H1 (cell line): ENCODE data around the gene ARPP21. TPM values are rescaled to one million over a fixed set of nuclear protein-coding genes. Genes with fewer than 3 reads are reported as not detected.

ENCODE experiments used
- CTCF ChIA-PET: fragments of 300-600 bp; sonication (Branson Sonifier 250); formaldehyde crosslinking; loops from one replicate; lab custom pipeline; 2021; ENCODE audit not compliant: partially characterized antibody; lab: Charles Lee
- POLR2A ChIA-PET: fragments of 300-600 bp; sonication (Branson Sonifier 250); formaldehyde crosslinking; loops from one replicate; lab custom pipeline; 2021; ENCODE audit warnings: inconsistent platforms; ENCODE audit not compliant: partially characterized antibody; lab: Charles Lee
- DNase-seq, 2 experiments: peaks; one replicate each; pipeline versions ENCODE4 v3.0.0 to v3.0.0-alpha.2; 2010 to 2022; ENCODE audit warnings: low spot score in 2 of 2, low read depth in 1 of 2, mixed read lengths in 1 of 2
- FAIRE-seq: peaks from 2 replicates; lab custom pipeline; 2011; peaks lifted over from hg19 to GRCh38; lab: Jason Lieb, UNC
- H2AFZ ChIP-seq: 2 replicates; pipeline ENCODE4 v1.8.1; 2012; ENCODE audit warnings: low read length, inconsistent platforms
- H2AK5ac ChIP-seq: 2 replicates; pipeline ENCODE4 v1.6.1; 2013; ENCODE audit warnings: low read depth, low read length
- H2BK120ac ChIP-seq: replicated peaks from 2 replicates; pipeline ENCODE3; 2013; ENCODE audit warnings: low read depth, low read length, inconsistent platforms
- H2BK12ac ChIP-seq: 2 replicates; pipeline ENCODE4 v1.6.1; 2013; ENCODE audit warnings: low read depth, low read length
- H2BK15ac ChIP-seq: 2 replicates; pipeline ENCODE4 v1.6.1; 2013; ENCODE audit warnings: low read length
- H2BK20ac ChIP-seq: 2 replicates; pipeline ENCODE4 v1.6.1; 2013; ENCODE audit warnings: low read length
- H2BK5ac ChIP-seq: 2 replicates; pipeline ENCODE4 v1.6.1; 2013; ENCODE audit warnings: low read depth, low read length
- H3K14ac ChIP-seq: 2 replicates; pipeline ENCODE4 v1.6.1; 2013; ENCODE audit warnings: inconsistent platforms; ENCODE audit not compliant: insufficient read length
- H3K18ac ChIP-seq: 2 replicates; pipeline ENCODE4 v1.6.1; 2013; ENCODE audit warnings: low read length; ENCODE audit errors: extremely low read depth
- H3K23ac ChIP-seq: 2 replicates; pipeline ENCODE4 v1.6.1; 2013; ENCODE audit warnings: inconsistent platforms; ENCODE audit not compliant: insufficient read length
- H3K23me2 ChIP-seq: 2 replicates; pipeline ENCODE4 v1.6.1; 2013; ENCODE audit warnings: low read depth, low read length
- H3K27ac ChIP-seq: 2 replicates; pipeline ENCODE4 v1.6.1; 2011; ENCODE audit warnings: low read depth, low read length, inconsistent platforms
- H3K27me3 ChIP-seq, 4 experiments: replicated peaks in 1 of 4; 1 replicate in 1 of 4; 2 replicates in 3 of 4; pipeline versions ENCODE4 v1.6.1 to v1.8.1; 2011 to 2013; ENCODE audit warnings: low read length in 3 of 4, mild to moderate bottlenecking in 3 of 4, inconsistent platforms in 2 of 4, mixed read lengths in 2 of 4, moderate library complexity in 1 of 4; ENCODE audit not compliant: control insufficient read depth in 3 of 4, insufficient read depth in 3 of 4; ENCODE audit errors: extremely low read depth in 1 of 4
- H3K36me3 ChIP-seq, 4 experiments: 2 replicates each; pipeline versions ENCODE4 v1.6.1 to v1.8.1; 2011 to 2013; ENCODE audit warnings: mild to moderate bottlenecking in 4 of 4, low read length in 3 of 4, moderate library complexity in 2 of 4, control low read depth in 1 of 4, inconsistent platforms in 1 of 4; ENCODE audit not compliant: insufficient read depth in 4 of 4, control insufficient read depth in 2 of 4
- H3K4ac ChIP-seq: replicated peaks from 2 replicates; pipeline ENCODE3; 2013; ENCODE audit warnings: low read length, low read depth, mixed read lengths, inconsistent platforms; ENCODE audit not compliant: insufficient read length
- H3K4me1 ChIP-seq, 4 experiments: replicated peaks in 1 of 4; 1 replicate in 1 of 4; 2 replicates in 3 of 4; pipeline versions ENCODE4 v1.6.1 to v1.8.1; 2011 to 2013; ENCODE audit warnings: low read length in 3 of 4, inconsistent platforms in 2 of 4, mixed read lengths in 1 of 4; ENCODE audit not compliant: insufficient read depth in 4 of 4, control insufficient read depth in 3 of 4
- H3K4me2 ChIP-seq, 2 experiments: 2 replicates each; pipeline versions ENCODE4 v1.6.1 to v1.8.1; 2011 to 2013; ENCODE audit warnings: low read depth in 2 of 2, low read length in 2 of 2, control low read depth in 1 of 2, inconsistent platforms in 1 of 2, mild to moderate bottlenecking in 1 of 2; ENCODE audit not compliant: insufficient read depth in 1 of 2
- H3K4me3 ChIP-seq, 4 experiments: fragments of 200-600, 300-600 bp in 1 of 4; sonication (generic), shearing (Covaris generic), sonication (Bioruptor Twin) in 1 of 4; 2 replicates each; pipeline versions ENCODE4 v1.5.1 to v1.8.1; 2011 to 2016; ENCODE audit warnings: low read length in 4 of 4, low read depth in 3 of 4, control low read depth in 2 of 4, inconsistent platforms in 2 of 4, mild to moderate bottlenecking in 2 of 4, mixed read lengths in 1 of 4, moderate library complexity in 1 of 4; ENCODE audit not compliant: insufficient read depth in 2 of 4; ENCODE audit errors: extremely low read depth in 1 of 4
- H3K56ac ChIP-seq: replicated peaks from 2 replicates; pipeline ENCODE3; 2013; ENCODE audit warnings: low read depth, mild to moderate bottlenecking, mixed read lengths, low read length, inconsistent platforms; ENCODE audit not compliant: insufficient read length
- H3K79me1 ChIP-seq: 2 replicates; pipeline ENCODE4 v1.6.1; 2013; ENCODE audit warnings: low read depth, low read length, control low read depth
- H3K79me2 ChIP-seq, 2 experiments: 2 replicates each; pipeline versions ENCODE4 v1.6.1 to v1.8.1; 2012 to 2013; ENCODE audit warnings: low read length in 2 of 2, mild to moderate bottlenecking in 2 of 2, inconsistent platforms in 1 of 2; ENCODE audit not compliant: insufficient read depth in 2 of 2, control insufficient read depth in 1 of 2
- H3K9ac ChIP-seq, 4 experiments: replicated peaks in 1 of 4; 1 replicate in 1 of 4; 2 replicates in 3 of 4; pipeline versions ENCODE4 v1.6.1 to v1.8.1; 2011 to 2013; ENCODE audit warnings: low read depth in 3 of 4, low read length in 3 of 4, control low read depth in 2 of 4, mild to moderate bottlenecking in 2 of 4, moderate library complexity in 2 of 4, inconsistent platforms in 1 of 4; ENCODE audit errors: extremely low read depth in 1 of 4
- H3K9me3 ChIP-seq, 2 experiments: 2 replicates each; pipeline versions ENCODE4 v1.6.1 to v1.8.1; 2012 to 2013; ENCODE audit warnings: mild to moderate bottlenecking in 2 of 2, moderate library complexity in 2 of 2, control low read depth in 1 of 2, inconsistent platforms in 1 of 2, low read depth in 1 of 2, low read length in 1 of 2, mixed read lengths in 1 of 2; ENCODE audit not compliant: insufficient read depth in 2 of 2
- H4K20me1 ChIP-seq, 2 experiments: replicated peaks in 1 of 2; 2 replicates each; pipeline versions ENCODE3 to v1.8.1; 2011 to 2013; ENCODE audit warnings: inconsistent platforms in 2 of 2, low read length in 2 of 2, mild to moderate bottlenecking in 1 of 2; ENCODE audit not compliant: insufficient read depth in 2 of 2, control insufficient read depth in 1 of 2
- H4K5ac ChIP-seq: 2 replicates; pipeline ENCODE4 v1.6.1; 2013; ENCODE audit warnings: low read length, low read depth, mixed read lengths, inconsistent platforms; ENCODE audit not compliant: insufficient read length
- H4K8ac ChIP-seq: 2 replicates; pipeline ENCODE4 v1.8.0; 2013; ENCODE audit warnings: mild to moderate bottlenecking, moderate library complexity, low read length, inconsistent platforms; ENCODE audit not compliant: insufficient read depth; ENCODE audit errors: extremely low read depth
- H4K91ac ChIP-seq: replicated peaks from 2 replicates; pipeline ENCODE3; 2013; ENCODE audit warnings: low read length, mixed read lengths, inconsistent platforms; ENCODE audit not compliant: insufficient read length
- BCL11A ChIP-seq, 2 experiments: IDR thresholded peaks; one replicate each; pipeline ENCODE4 v1.6.1; 2011; ENCODE audit warnings: low read depth in 2 of 2, low read length in 2 of 2, mild to moderate bottlenecking in 2 of 2
- CBX5 ChIP-seq: fragments of 300-800, 300-1000 bp; sonication (generic); IDR thresholded peaks from 2 replicates; pipeline ENCODE4 v1.7.1; 2016; ENCODE audit warnings: antibody characterized with exemption, low read length, low read depth
- CHD1 ChIP-seq: IDR thresholded peaks from 2 replicates; pipeline ENCODE4 v1.6.1; 2012; ENCODE audit warnings: low read depth, low read length, improper control_type of control experiment
- CREB1 ChIP-seq: IDR thresholded peaks from 2 replicates; pipeline ENCODE4 v1.6.1; 2012; ENCODE audit warnings: inconsistent platforms
- EGR1 ChIP-seq: IDR thresholded peaks from 2 replicates; pipeline ENCODE4 v1.6.1; 2011; ENCODE audit warnings: low read depth, low read length, borderline replicate concordance
- EP300 ChIP-seq, 2 experiments: IDR thresholded peaks; 1 replicate in 1 of 2; 2 replicates in 1 of 2; pipeline ENCODE4 v1.6.1; 2011 to 2012; ENCODE audit warnings: low read depth in 2 of 2, low read length in 2 of 2, mild to moderate bottlenecking in 2 of 2, borderline replicate concordance in 1 of 2, inconsistent platforms in 1 of 2, moderate library complexity in 1 of 2
- KDM5A ChIP-seq: fragments of 200-600 bp; IDR thresholded peaks from 2 replicates; pipeline ENCODE4 v1.7.1; 2012; ENCODE audit warnings: mild to moderate bottlenecking, low read length, inconsistent platforms, mixed read lengths
- MAX ChIP-seq: IDR thresholded peaks from 2 replicates; pipeline ENCODE4 v1.6.1; 2012; ENCODE audit warnings: inconsistent platforms
- NANOG ChIP-seq: IDR thresholded peaks from 2 replicates; pipeline ENCODE4 v1.6.1; 2011; ENCODE audit warnings: low read length, low read depth, mild to moderate bottlenecking, inconsistent platforms; ENCODE audit not compliant: insufficient read depth, poor library complexity, severe bottlenecking
- NRF1 ChIP-seq: IDR thresholded peaks from 2 replicates; pipeline ENCODE4 v1.6.1; 2011; ENCODE audit warnings: mild to moderate bottlenecking, low read depth, low read length, improper control_type of control experiment
- POU5F1 ChIP-seq: IDR thresholded peaks from 2 replicates; pipeline ENCODE4 v1.6.1; 2011; ENCODE audit warnings: low read depth, mild to moderate bottlenecking, low read length, moderate library complexity
- SP2 ChIP-seq: IDR thresholded peaks from 2 replicates; pipeline ENCODE4 v1.6.1; 2012; ENCODE audit warnings: mild to moderate bottlenecking, low read length, inconsistent platforms
- SP4 ChIP-seq: IDR thresholded peaks from 2 replicates; pipeline ENCODE4 v1.6.1; 2012; ENCODE audit warnings: low read length, inconsistent platforms
- TAF7 ChIP-seq: optimal IDR thresholded peaks from 2 replicates; pipeline ENCODE3; 2011; ENCODE audit warnings: low read depth, mild to moderate bottlenecking, inconsistent platforms, low read length, moderate library complexity, borderline replicate concordance
- WGBS, 2 experiments: shearing (Covaris generic) in 1 of 2; methylation state at CpG; one replicate each; pipeline versions ENCODE4 v1.1.6 to v1.1.7; 2013 to 2015; ENCODE audit warnings: low lambda C conversion rate in 2 of 2, mixed read lengths in 2 of 2, inconsistent platforms in 1 of 2, low coverage in 1 of 2, missing lambda C conversion rate in 1 of 2; ENCODE audit not compliant: insufficient replicate concordance in 2 of 2, insufficient coverage in 1 of 2, insufficient read length in 1 of 2; ENCODE audit errors: extremely low coverage in 1 of 2, missing lambda C conversion rate in 1 of 2; 5-methylcytosine and 5-hydroxymethylcytosine counted together
- polyA plus RNA-seq, 7 experiments: library from polyadenylated mRNA; depleted of rRNA in 3 of 7; stranded (reverse) in 5 of 7; unstranded in 2 of 7; fragments of >200 nt in 5 of 7; fragments of 200-250 nt in 2 of 7; gene quantifications; 1 replicate in 5 of 7; 2 replicates in 1 of 7; 4 replicates in 1 of 7; pipeline versions ENCODE4 v1.2.1 to v1.2.3, GENCODE V29; 2011 to 2013; ENCODE audit warnings: missing spikeins in 2 of 7, mixed read lengths in 2 of 7
- total RNA-seq: library from RNA; stranded (reverse); fragmentation: NEBNext Ultra II Directional; extraction: Animal tissue kit (Norgen Biotek cat#: 25700); gene quantifications from 2 replicates; pipeline ENCODE4 v1.2.1, GENCODE V29; 2021

The ARPP21 gene
- total and polyA plus RNA-seq, 2 of the 8 experiments (the other 6 are each of a cell fraction or from before 2014, with no cell fraction given): not detected

- Histone ChIP-seq H2BK20ac (no peak overlapping the region), H3K79me1 (no peaks in the 10 kb centered on the region), H3K36me3 (no peaks in the 10 kb centered on the region), H2AFZ (no peak overlapping the region), H3K4me2 (no peak overlapping the region), H3K27me3 (no peaks in the 10 kb centered on the region), H3K4ac (no peak overlapping the region), H4K5ac (no peak overlapping the region), H2BK120ac (no peak overlapping the region), H4K91ac (no peak overlapping the region), H2BK15ac (no peak overlapping the region), H3K56ac (no peak overlapping the region), H3K4me3 (no peak overlapping the region), H2AK5ac (no peak overlapping the region), H3K9ac (no peak overlapping the region), H2BK12ac (no peak overlapping the region), H3K27ac (no peak overlapping the region), H3K23ac (no peak overlapping the region), H3K9me3 (no peaks in the 10 kb centered on the region), H2BK5ac (no peak overlapping the region), H4K20me1 (no peaks in the 10 kb centered on the region), H3K23me2 (no peaks in the 10 kb centered on the region), H3K4me1 (no peaks in the 10 kb centered on the region), H3K14ac (no peak overlapping the region), H4K8ac (no peak overlapping the region), H3K18ac (no peak overlapping the region), H3K79me2 (no peaks in the 10 kb centered on the region)
- 78% methylated on average over 2 of the region's 2 CpGs; no CpG with 5 or more reads in 1 of the 2 experiments for WGBS, 2 experiments
- TF ChIP-seq CHD1: no peak
- TF ChIP-seq BCL11A (IDR thresholded peaks at IDR 0.05; ENCODE audit: low read depth in 2 of 2, low read length in 2 of 2): no peak
- no peak for TF ChIP-seq CREB1
- TF ChIP-seq KDM5A: no peak
- no peak for TF ChIP-seq EP300 (IDR thresholded peaks at IDR 0.05; ENCODE audit: borderline replicate concordance in 1 of 2, low read depth in 2 of 2, low read length in 2 of 2)
- TF ChIP-seq EGR1: no peak
- TF ChIP-seq NRF1: no peak
- no peak for TF ChIP-seq CBX5
- no peak for TF ChIP-seq SP2
- no peak for TF ChIP-seq NANOG
- TF ChIP-seq MAX: no peak
- TF ChIP-seq POU5F1: no peak
- no peak for TF ChIP-seq TAF7
- TF ChIP-seq SP4: no peak
- no peak for DNase-seq
- POLR2A ChIA-PET: no interaction called here
- no peak for FAIRE-seq
- CTCF ChIA-PET: interaction anchor here (0.6 kb wide), 1 partner anchor 9 kb away, joined by 3 read pairs; no protein-coding TSS in a partner anchor
Measured at GRCh38 chr3:35649405-35649804, 10.1 kb downstream of the ARPP21 start.
